Naive B cell (primary cell): ENCODE data around the gene NFASC. TPM values are rescaled to one million over a fixed set of nuclear protein-coding genes. Genes with fewer than 3 reads are reported as not detected.

Experiments used
- ATAC-seq, 2 donors: fragments of 150-1000 bp; cut with Tn5 transposase; 2 replicates each; pipeline ENCODE4 v1.10.0; 2021; ENCODE audit warnings: low read depth in 2 of 2, mild to moderate bottlenecking in 2 of 2, moderate library complexity in 2 of 2
- DNase-seq: peaks from one replicate; pipeline ENCODE4 v3.0.0; 2022
- H3K27ac Mint-ChIP-seq, 6 donors: one replicate each; pipeline ENCODE4 v1.8.0; 2020 to 2022; ENCODE audit warnings: mild to moderate bottlenecking in 6 of 6, mixed read lengths in 6 of 6, moderate library complexity in 5 of 6, inconsistent platforms in 2 of 6
- H3K27me3 Mint-ChIP-seq, 3 donors: one replicate each; pipeline ENCODE4 v1.8.0; 2021 to 2022; ENCODE audit warnings: mixed read lengths in 3 of 3, mild to moderate bottlenecking in 1 of 3
- H3K36me3 Mint-ChIP-seq, 2 donors: one replicate each; pipeline ENCODE4 v1.8.0; 2020 to 2022; ENCODE audit warnings: mixed read lengths in 2 of 2, inconsistent platforms in 1 of 2, mild to moderate bottlenecking in 1 of 2
- H3K4me1 Mint-ChIP-seq, 3 donors: one replicate each; pipeline ENCODE4 v1.8.0; 2020 to 2022; ENCODE audit warnings: mixed read lengths in 3 of 3, inconsistent platforms in 1 of 3, mild to moderate bottlenecking in 1 of 3, moderate library complexity in 1 of 3
- H3K4me3 Mint-ChIP-seq, 8 donors: one replicate each; pipeline ENCODE4 v1.8.0; 2020 to 2022; ENCODE audit warnings: mild to moderate bottlenecking in 8 of 8, mixed read lengths in 8 of 8, moderate library complexity in 8 of 8, inconsistent platforms in 2 of 8
- H3K9me3 Mint-ChIP-seq, 7 donors: one replicate each; pipeline ENCODE4 v1.8.0; 2020 to 2022; ENCODE audit warnings: mixed read lengths in 7 of 7, mild to moderate bottlenecking in 5 of 7, inconsistent platforms in 2 of 7, moderate library complexity in 1 of 7
- polyA plus RNA-seq, 6 donors: library from polyadenylated mRNA; unstranded; fragments of 300-500 nt; fragmentation: Illumina TruSeq; gene quantifications; one replicate each; pipeline ENCODE4 v1.2.3, GENCODE V29; 2021; ENCODE audit warnings: low read depth in 6 of 6

The NFASC gene
- polyA plus RNA-seq, 6 donors from 2014 or later = 0.04 TPM; not detected in 5

- H3K27me3 Mint-ChIP-seq = peaks cover 41 to 62% (median 61%) of the 10 kb centered on the region in 3 donors
These were observed 30.1 kb downstream of the NFASC start for GRCh38 chr1:204900721-204901120.

GRCh38 chr1:204902671-204903070 is 32.0 kb downstream of the NFASC start:
- H3K27me3 Mint-ChIP-seq = peaks cover 42 to 59% (median 48%) of the 10 kb centered on the region in 3 donors
- no peak overlapping the region for H3K4me3 Mint-ChIP-seq
- peaks cover 0 to 2% (median 0%) of the 10 kb centered on the region in 7 donors for H3K9me3 Mint-ChIP-seq
- peak overlapping the region in 1 of 6 donors; percentile 13 for H3K27ac Mint-ChIP-seq
- DNase-seq = no peak
- ATAC-seq = no peak
- no peaks in the 10 kb centered on the region for H3K4me1 Mint-ChIP-seq
- no peaks in the 10 kb centered on the region for H3K36me3 Mint-ChIP-seq

More at GRCh38 chr1:204900721-204901120, 30.1 kb downstream of the NFASC start:
- no peak for DNase-seq
- Mint-ChIP-seq H3K27ac (no peak overlapping the region), H3K4me3 (no peak overlapping the region), H3K36me3 (no peaks in the 10 kb centered on the region), H3K9me3 (peaks cover 0 to 2% (median 0%) of the 10 kb centered on the region in 7 donors), H3K4me1 (no peaks in the 10 kb centered on the region)
- ATAC-seq = no peak

GRCh38 chr1:204904228-204904810 is 33.7 kb downstream of the NFASC start:
- H3K27me3 Mint-ChIP-seq = peaks cover 45 to 65% (median 46%) of the 10 kb centered on the region in 3 donors
- DNase-seq (no peak), ATAC-seq (no peak)
- no peak overlapping the region for H3K27ac Mint-ChIP-seq
- H3K4me3 Mint-ChIP-seq = no peak overlapping the region
- no peaks in the 10 kb centered on the region for H3K4me1 Mint-ChIP-seq
- H3K9me3 Mint-ChIP-seq = peaks cover 0 to 2% (median 0%) of the 10 kb centered on the region in 7 donors
- H3K36me3 Mint-ChIP-seq = no peaks in the 10 kb centered on the region

- no peak overlapping the region for H3K4me3 Mint-ChIP-seq
- H3K27me3 Mint-ChIP-seq = peaks cover 29 to 35% (median 34%) of the 10 kb centered on the region in 3 donors
- H3K27ac Mint-ChIP-seq = no peak overlapping the region
- ATAC-seq (peak in 1 of 2 donors; percentile 61), DNase-seq (no peak)
- no peaks in the 10 kb centered on the region for H3K36me3 Mint-ChIP-seq
- peaks cover 0 to 11% (median 2%) of the 10 kb centered on the region in 7 donors for H3K9me3 Mint-ChIP-seq
- H3K4me1 Mint-ChIP-seq = peaks cover 0 to 4% (median 0%) of the 10 kb centered on the region in 3 donors
These were observed 38.4 kb downstream of the NFASC start for GRCh38 chr1:204909109-204909508.

GRCh38 chr1:204915861-204916495 is 45.3 kb downstream of the NFASC start:
- Mint-ChIP-seq H3K27ac (no peak overlapping the region), H3K4me3 (no peak overlapping the region), H3K27me3 (peaks cover 15 to 35% (median 17%) of the 10 kb centered on the region in 3 donors), H3K4me1 (peaks cover 0 to 4% (median 0%) of the 10 kb centered on the region in 3 donors), H3K9me3 (peaks cover 3 to 15% (median 7%) of the 10 kb centered on the region in 7 donors), H3K36me3 (peaks cover 0 to 4% of the 10 kb centered on the region in 2 donors)
- DNase-seq (no peak), ATAC-seq (no peak)

- peaks cover 3 to 14% (median 7%) of the 10 kb centered on the region in 7 donors for H3K9me3 Mint-ChIP-seq
- H3K4me3 Mint-ChIP-seq = no peak overlapping the region
- peaks cover 0 to 4% of the 10 kb centered on the region in 2 donors for H3K36me3 Mint-ChIP-seq
- no peak overlapping the region for H3K27ac Mint-ChIP-seq
- ATAC-seq (no peak), DNase-seq (no peak)
- peaks cover 20 to 40% (median 22%) of the 10 kb centered on the region in 3 donors for H3K27me3 Mint-ChIP-seq
- no peaks in the 10 kb centered on the region for H3K4me1 Mint-ChIP-seq
These were observed 47.1 kb downstream of the NFASC start for GRCh38 chr1:204917802-204918201.

- Mint-ChIP-seq H3K27me3 (peaks cover 18 to 50% (median 34%) of the 10 kb centered on the region in 3 donors), H3K4me1 (no peaks in the 10 kb centered on the region), H3K9me3 (no peaks in the 10 kb centered on the region), H3K4me3 (no peak overlapping the region), H3K27ac (peak overlapping the region in 1 of 6 donors; percentile 26), H3K36me3 (peaks cover 0 to 4% of the 10 kb centered on the region in 2 donors)
- DNase-seq (no peak), ATAC-seq (no peak)
These were observed 49.8 kb downstream of the NFASC start for GRCh38 chr1:204920511-204920910.

GRCh38 chr1:204920967-204921366 is 50.3 kb downstream of the NFASC start:
- no peak for DNase-seq
- no peak overlapping the region for H3K27ac Mint-ChIP-seq
- H3K4me1 Mint-ChIP-seq = no peaks in the 10 kb centered on the region
- no peak for ATAC-seq
- H3K36me3 Mint-ChIP-seq = peaks cover 0 to 4% of the 10 kb centered on the region in 2 donors
- no peaks in the 10 kb centered on the region for H3K9me3 Mint-ChIP-seq
- H3K27me3 Mint-ChIP-seq = peaks cover 22 to 47% (median 34%) of the 10 kb centered on the region in 3 donors
- no peak overlapping the region for H3K4me3 Mint-ChIP-seq

GRCh38 chr1:204921855-204922516 is 51.3 kb downstream of the NFASC start:
- Mint-ChIP-seq H3K27ac (peak overlapping the region in 1 of 6 donors; percentile 32), H3K4me3 (no peak overlapping the region), H3K9me3 (no peaks in the 10 kb centered on the region), H3K36me3 (peaks cover 0 to 4% of the 10 kb centered on the region in 2 donors), H3K27me3 (peaks cover 18 to 43% (median 27%) of the 10 kb centered on the region in 3 donors), H3K4me1 (no peaks in the 10 kb centered on the region)
- DNase-seq (no peak), ATAC-seq (no peak)

GRCh38 chr1:204923201-204923600 is 52.5 kb downstream of the NFASC start:
- Mint-ChIP-seq H3K27ac (no peak overlapping the region), H3K9me3 (no peaks in the 10 kb centered on the region), H3K4me3 (no peak overlapping the region), H3K27me3 (peaks cover 26 to 53% (median 27%) of the 10 kb centered on the region in 3 donors), H3K4me1 (no peaks in the 10 kb centered on the region), H3K36me3 (no peaks in the 10 kb centered on the region)
- ATAC-seq (no peak), DNase-seq (no peak)

- no peak for ATAC-seq
- no peak for DNase-seq
- H3K27ac Mint-ChIP-seq = no peak overlapping the region
- H3K4me3 Mint-ChIP-seq = no peak overlapping the region
- H3K36me3 Mint-ChIP-seq = no peaks in the 10 kb centered on the region
- no peaks in the 10 kb centered on the region for H3K9me3 Mint-ChIP-seq
- H3K27me3 Mint-ChIP-seq = peaks cover 26 to 55% (median 27%) of the 10 kb centered on the region in 3 donors
- H3K4me1 Mint-ChIP-seq = no peaks in the 10 kb centered on the region
These were observed 53.0 kb downstream of the NFASC start for GRCh38 chr1:204923626-204924012.

- ATAC-seq = no peak
- no peaks in the 10 kb centered on the region for H3K36me3 Mint-ChIP-seq
- no peak overlapping the region for H3K27ac Mint-ChIP-seq
- no peak for DNase-seq
- no peaks in the 10 kb centered on the region for H3K9me3 Mint-ChIP-seq
- peaks cover 26 to 55% (median 27%) of the 10 kb centered on the region in 3 donors for H3K27me3 Mint-ChIP-seq
- H3K4me1 Mint-ChIP-seq = no peaks in the 10 kb centered on the region
- no peak overlapping the region for H3K4me3 Mint-ChIP-seq
These were observed 53.5 kb downstream of the NFASC start for GRCh38 chr1:204924013-204924759.

GRCh38 chr1:204925701-204926100 is 55.0 kb downstream of the NFASC start:
- ATAC-seq (no peak), DNase-seq (no peak)
- H3K4me3 Mint-ChIP-seq = no peak overlapping the region
- peak overlapping the region in 1 of 6 donors; percentile 17 for H3K27ac Mint-ChIP-seq
- H3K36me3 Mint-ChIP-seq = no peaks in the 10 kb centered on the region
- H3K4me1 Mint-ChIP-seq = no peaks in the 10 kb centered on the region
- no peaks in the 10 kb centered on the region for H3K9me3 Mint-ChIP-seq
- H3K27me3 Mint-ChIP-seq = peaks cover 23 to 50% (median 27%) of the 10 kb centered on the region in 3 donors
